Lung (tissue), 12 donors: ENCODE data around the gene TTC7B. TPM values are rescaled to one million over a fixed set of nuclear protein-coding genes. Genes with fewer than 3 reads are reported as not detected.

Experiments
- ATAC-seq: fragments of 200-7000 bp; cut with Tn5 transposase; one replicate; pipeline ENCODE4 v1.9.1; 2020; ENCODE audit warnings: moderate number of reproducible peaks; ENCODE audit not compliant: insufficient read depth, low FRiP score
- DNase-seq, 3 donors: peaks; one replicate each; pipeline ENCODE4 v3.0.0-alpha.2; 2013 to 2017
- H3K27ac ChIP-seq, 2 donors: one replicate each; pipeline ENCODE4 v1.5.1; 2013; ENCODE audit warnings: mild to moderate bottlenecking in 2 of 2, moderate library complexity in 2 of 2, control low read depth in 1 of 2, inconsistent platforms in 1 of 2, low read depth in 1 of 2, low read length in 1 of 2
- H3K27me3 ChIP-seq, 3 donors: one replicate each; pipeline ENCODE4 v1.5.1; 2013; ENCODE audit warnings: low read length in 2 of 3; ENCODE audit not compliant: control insufficient read depth in 3 of 3, insufficient read depth in 3 of 3
- H3K36me3 ChIP-seq, 4 donors: one replicate each; pipeline ENCODE4 v1.5.1; 2013; ENCODE audit warnings: low read length in 4 of 4, mild to moderate bottlenecking in 1 of 4, moderate library complexity in 1 of 4; ENCODE audit not compliant: control insufficient read depth in 4 of 4, insufficient read depth in 4 of 4
- H3K4me1 ChIP-seq, 5 donors: one replicate each; pipeline ENCODE4 v1.5.1; 2013; ENCODE audit warnings: low read length in 5 of 5, mild to moderate bottlenecking in 2 of 5, moderate library complexity in 1 of 5; ENCODE audit not compliant: control insufficient read depth in 5 of 5, insufficient read depth in 5 of 5
- H3K4me3 ChIP-seq: one replicate; pipeline ENCODE4 v1.5.1; 2013; ENCODE audit warnings: mild to moderate bottlenecking, control low read depth, moderate library complexity
- H3K9ac ChIP-seq, 2 donors: one replicate each; pipeline ENCODE4 v1.5.1; 2013; ENCODE audit warnings: low read length in 2 of 2, control low read depth in 1 of 2; ENCODE audit not compliant: insufficient read depth in 1 of 2
- H3K9me3 ChIP-seq, 4 donors: one replicate each; pipeline ENCODE4 v1.5.1; 2013; ENCODE audit warnings: low read length in 3 of 4, mild to moderate bottlenecking in 1 of 4, moderate library complexity in 1 of 4; ENCODE audit not compliant: control insufficient read depth in 4 of 4, insufficient read depth in 3 of 4
- WGBS, 2 donors: extraction: QIAGEN DNeasy Blood & Tissue Kit; methylation state at CpG; one replicate each; pipeline ENCODE4 v1.1.7; 2013; 5-methylcytosine and 5-hydroxymethylcytosine counted together
- polyA plus RNA-seq, 2 donors: library from polyadenylated mRNA; stranded (reverse); fragments of 200-250 nt; gene quantifications; one replicate each; pipeline ENCODE4 v1.2.1, GENCODE V29; 2013
- total RNA-seq, 2 donors: library from RNA; depleted of rRNA in 1 of 2; stranded (reverse); fragments of >200 nt in 1 of 2; gene quantifications; one replicate each; pipeline ENCODE4 v1.2.1, GENCODE V29; 2014 to 2021
- TF ChIP-seq, protein P1 (sequence below): IDR thresholded peaks from 2 replicates; pipeline ENCODE4 v1.5.1; 2012; ENCODE audit warnings: mild to moderate bottlenecking; ENCODE audit errors: control extremely low read depth, extremely low read depth
- donor health status: control.
- donor health status: control.
- donor health status: Bipolar disorder and iron deficiency.
- donor health status: healthy.
- donor health status: DM: yes; HTN: yes; CAD: no.

The TTC7B gene
- total and polyA plus RNA-seq, 4 donors, result 11.0 to 39.6 (median 23.0) TPM

DNA sequence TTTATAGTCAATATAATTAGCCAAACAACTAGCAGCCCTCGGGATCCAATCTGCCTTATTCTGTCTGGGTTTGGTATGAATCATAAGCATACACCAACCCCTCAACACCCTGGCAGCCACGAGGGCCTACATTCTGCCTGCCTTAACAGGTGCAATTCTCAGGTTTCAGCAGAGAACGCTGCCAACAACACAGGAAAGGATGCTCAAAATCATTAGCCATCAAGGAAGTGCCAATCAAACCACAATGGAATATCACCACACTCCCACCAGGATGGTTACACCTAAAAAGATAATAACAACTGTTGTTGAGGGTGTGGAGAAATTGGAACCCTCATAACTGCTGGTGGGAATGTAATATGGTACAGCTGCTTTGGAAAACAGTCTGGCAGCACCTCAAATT lies 122.8 kb downstream of the TTC7B start:
- 84 to 88% methylated on average over 3 of the region's 3 CpGs for WGBS, 2 donors
- Histone ChIP-seq H3K27ac (no peak overlapping the region), H3K27me3 (no peaks in the 10 kb centered on the region), H3K4me3 (no peak overlapping the region), H3K4me1 (peaks cover 2 to 31% (median 8%) of the 10 kb centered on the region in 5 donors), H3K9me3 (no peaks in the 10 kb centered on the region), H3K9ac (no peak overlapping the region), H3K36me3 (peaks cover 0 to 3% (median 0%) of the 10 kb centered on the region in 4 donors)
- DNase-seq, result no peak
- no peak for ATAC-seq
- TF ChIP-seq, protein P1, sequence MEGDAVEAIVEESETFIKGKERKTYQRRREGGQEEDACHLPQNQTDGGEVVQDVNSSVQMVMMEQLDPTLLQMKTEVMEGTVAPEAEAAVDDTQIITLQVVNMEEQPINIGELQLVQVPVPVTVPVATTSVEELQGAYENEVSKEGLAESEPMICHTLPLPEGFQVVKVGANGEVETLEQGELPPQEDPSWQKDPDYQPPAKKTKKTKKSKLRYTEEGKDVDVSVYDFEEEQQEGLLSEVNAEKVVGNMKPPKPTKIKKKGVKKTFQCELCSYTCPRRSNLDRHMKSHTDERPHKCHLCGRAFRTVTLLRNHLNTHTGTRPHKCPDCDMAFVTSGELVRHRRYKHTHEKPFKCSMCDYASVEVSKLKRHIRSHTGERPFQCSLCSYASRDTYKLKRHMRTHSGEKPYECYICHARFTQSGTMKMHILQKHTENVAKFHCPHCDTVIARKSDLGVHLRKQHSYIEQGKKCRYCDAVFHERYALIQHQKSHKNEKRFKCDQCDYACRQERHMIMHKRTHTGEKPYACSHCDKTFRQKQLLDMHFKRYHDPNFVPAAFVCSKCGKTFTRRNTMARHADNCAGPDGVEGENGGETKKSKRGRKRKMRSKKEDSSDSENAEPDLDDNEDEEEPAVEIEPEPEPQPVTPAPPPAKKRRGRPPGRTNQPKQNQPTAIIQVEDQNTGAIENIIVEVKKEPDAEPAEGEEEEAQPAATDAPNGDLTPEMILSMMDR, result no peak

DNA sequence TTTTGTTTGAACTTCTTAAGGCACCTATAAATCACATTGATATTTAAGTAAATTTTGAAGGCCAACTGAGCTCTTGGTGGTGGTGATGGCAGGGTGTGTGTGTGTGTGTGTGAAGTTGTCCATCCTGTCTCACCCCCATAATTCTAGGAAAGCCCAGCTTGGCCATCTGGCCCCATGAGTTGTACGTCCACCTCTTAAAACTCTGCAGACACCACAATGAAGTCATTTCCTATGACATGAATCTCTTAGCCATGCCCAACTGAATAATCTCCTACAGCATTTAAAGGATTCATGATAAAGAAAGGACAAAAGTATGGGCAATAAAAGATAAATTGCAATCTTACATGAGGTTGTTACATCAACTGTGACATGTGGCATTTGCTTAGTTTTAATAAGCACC lies 123.4 kb downstream of the TTC7B start:
- DNase-seq (no peak), ATAC-seq (no peak)
- H3K4me3 ChIP-seq, result no peak overlapping the region
- WGBS, 2 donors, result 48 to 60% methylated on average over 1 of the region's 1 CpG
- TF ChIP-seq, protein P1, result no peak
- H3K27me3 ChIP-seq, result no peaks in the 10 kb centered on the region
- no peak overlapping the region for H3K27ac ChIP-seq
- H3K36me3 ChIP-seq, result peaks cover 0 to 3% (median under 1%) of the 10 kb centered on the region in 4 donors
- H3K9me3 ChIP-seq, result no peaks in the 10 kb centered on the region
- H3K9ac ChIP-seq, result no peak overlapping the region
- peaks cover under 1 to 25% (median 8%) of the 10 kb centered on the region in 5 donors for H3K4me1 ChIP-seq

DNA sequence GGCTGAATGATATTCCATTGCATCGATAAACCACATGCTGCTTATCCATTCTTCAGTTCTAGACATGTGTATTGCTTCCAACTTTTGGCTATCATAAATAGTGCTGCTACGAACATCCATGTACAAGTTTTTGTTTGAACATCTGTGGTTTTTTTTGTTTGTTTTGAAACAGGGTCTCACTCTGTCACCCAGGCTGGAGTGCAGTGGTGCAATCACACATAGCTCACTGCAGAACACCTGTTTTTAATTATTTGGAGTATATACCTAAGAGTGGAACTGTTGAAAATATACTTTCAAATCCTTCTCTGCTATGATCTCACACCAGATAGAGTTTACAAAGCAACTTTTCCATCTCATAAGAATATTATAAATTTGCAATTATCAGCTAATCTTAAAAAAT lies 124.2 kb downstream of the TTC7B start:
- DNase-seq (no peak), ATAC-seq (no peak)
- WGBS, 2 donors, result 67 to 69% methylated on average over 2 of the region's 2 CpGs
- Histone ChIP-seq H3K9me3 (no peaks in the 10 kb centered on the region), H3K9ac (no peak overlapping the region), H3K36me3 (peaks cover 0 to 6% (median 2%) of the 10 kb centered on the region in 4 donors), H3K4me3 (no peak overlapping the region), H3K27me3 (no peaks in the 10 kb centered on the region), H3K4me1 (peaks cover 0 to 18% (median 7%) of the 10 kb centered on the region in 5 donors), H3K27ac (no peak overlapping the region)
- TF ChIP-seq, protein P1, result no peak

DNA sequence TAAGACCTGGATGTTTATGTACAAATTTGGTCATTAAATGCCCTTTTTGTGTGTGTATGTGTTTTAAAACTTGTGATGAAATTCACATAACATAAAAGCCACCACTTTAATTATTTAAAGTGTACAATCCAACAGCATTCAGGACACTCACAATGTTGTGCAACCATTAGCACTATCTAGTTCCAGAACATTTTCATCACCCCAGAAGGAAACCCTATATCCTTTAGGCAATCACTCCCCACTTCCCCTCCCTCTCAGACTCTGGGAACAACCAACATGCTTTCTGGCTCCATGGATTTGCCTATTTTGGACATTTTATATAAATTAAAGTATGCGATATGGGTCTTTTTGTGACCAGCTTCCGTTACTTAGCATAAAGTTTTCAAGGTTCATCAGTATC lies 124.6 kb downstream of the TTC7B start:
- no peak for ATAC-seq
- 97 to 99% methylated on average over 2 of the region's 2 CpGs for WGBS, 2 donors
- H3K36me3 ChIP-seq, result peaks cover 0 to 7% (median 2%) of the 10 kb centered on the region in 4 donors
- H3K4me3 ChIP-seq, result no peak overlapping the region
- no peak for DNase-seq
- H3K27me3 ChIP-seq, result no peaks in the 10 kb centered on the region
- no peak overlapping the region for H3K9ac ChIP-seq
- TF ChIP-seq, protein P1, result no peak
- H3K27ac ChIP-seq, result no peak overlapping the region
- H3K9me3 ChIP-seq, result no peaks in the 10 kb centered on the region
- H3K4me1 ChIP-seq, result peaks cover 0 to 14% (median 6%) of the 10 kb centered on the region in 5 donors
